Smooth muscle cell of the brain vasculature (primary cell): ENCODE data around the gene MTARC2.
"Not testable (repeated sequence)": the region's sequence is repeated elsewhere in the genome, so short reads cannot be mapped to it uniquely, and the experiment has no call there.

Experiments
- DNase-seq: peaks from one replicate; pipeline ENCODE4 v3.0.0-alpha.2; 2012; ENCODE audit warnings: low read depth, low spot score

The MTARC2 gene

DNA sequence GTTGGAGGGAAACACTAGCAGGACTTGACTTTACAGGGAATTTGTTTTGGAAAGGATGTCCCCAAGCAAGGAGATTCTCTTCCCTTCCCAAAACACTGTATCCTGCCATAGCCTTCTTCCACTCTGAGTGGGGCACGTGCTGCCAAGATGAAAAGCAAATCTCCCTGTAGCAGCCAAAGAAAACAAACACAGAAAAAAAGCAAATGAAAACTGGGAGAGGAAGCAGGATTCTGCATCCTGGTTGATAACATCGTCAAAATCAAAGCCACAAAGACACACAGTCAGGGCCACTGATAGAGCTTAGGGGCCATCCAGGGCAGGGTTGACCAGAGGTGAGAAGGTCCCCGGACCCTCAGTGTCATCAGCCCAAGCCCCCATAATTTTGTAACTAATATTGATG is 16.0 kb upstream of the MTARC2 start:
- DNase-seq: no peak

GRCh38 chr1:220732621-220733020 is 15.5 kb upstream of the MTARC2 start:
- no peak for DNase-seq

DNA sequence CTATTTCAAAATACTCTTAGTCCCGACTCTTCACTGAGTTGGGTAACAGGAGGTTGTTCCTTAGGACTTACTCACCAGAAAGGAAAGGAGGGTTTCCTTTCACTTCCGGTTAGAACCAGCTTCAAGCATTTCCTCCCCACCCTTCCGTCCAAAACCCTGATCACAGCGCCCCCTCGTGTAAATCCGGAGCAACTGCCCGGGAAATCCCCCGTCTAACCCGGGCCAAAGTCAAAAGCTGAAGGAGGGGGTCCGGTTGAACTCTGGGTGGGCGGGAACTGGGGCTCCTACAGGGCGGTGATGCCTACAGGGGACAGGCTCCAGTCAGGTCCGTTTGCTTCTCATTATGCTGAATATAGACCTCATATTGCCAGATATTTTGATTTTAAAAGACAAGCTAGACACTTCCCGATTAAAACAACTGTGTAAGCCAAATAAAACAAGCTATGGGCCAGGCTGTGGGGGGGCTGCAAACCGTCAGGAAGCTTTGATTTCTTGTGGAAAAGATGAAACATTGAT is 15.0 kb upstream of the MTARC2 start:
- DNase-seq: peak; percentile 65

DNA sequence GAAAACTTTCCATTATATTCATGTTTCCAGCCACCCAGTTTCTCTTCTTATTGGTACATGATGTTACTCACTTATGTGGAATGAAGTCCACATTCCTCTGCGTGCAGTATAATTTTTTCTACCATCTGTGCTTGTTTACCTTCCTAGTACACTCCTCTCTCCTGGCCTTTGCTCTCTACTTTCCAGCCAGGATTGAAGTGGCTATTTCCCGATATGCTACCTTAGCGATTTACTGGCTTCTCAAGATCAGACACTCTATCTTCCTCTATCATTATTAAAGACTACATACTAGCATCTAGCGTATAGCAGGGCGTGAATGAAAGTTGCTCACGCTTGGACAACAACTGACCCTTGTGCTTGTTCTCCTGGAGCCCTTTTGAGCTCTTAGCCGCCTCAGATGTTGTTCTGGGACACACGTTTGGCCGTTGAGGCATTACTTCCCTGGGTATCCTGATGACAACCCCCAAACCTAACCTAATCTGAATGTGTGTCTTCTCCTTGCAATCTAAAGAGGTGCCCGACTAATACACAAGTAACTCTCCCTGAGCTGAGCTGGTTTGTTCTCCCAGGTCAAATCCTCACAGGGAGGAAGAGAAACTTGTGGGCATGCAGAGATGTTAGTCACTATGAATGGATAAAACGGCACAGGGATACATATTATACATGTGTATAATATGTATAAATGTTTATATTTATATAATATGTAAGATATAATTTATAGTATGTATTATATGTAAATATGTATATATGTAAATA is 13.4 kb upstream of the MTARC2 start:
- no peak for DNase-seq

DNA sequence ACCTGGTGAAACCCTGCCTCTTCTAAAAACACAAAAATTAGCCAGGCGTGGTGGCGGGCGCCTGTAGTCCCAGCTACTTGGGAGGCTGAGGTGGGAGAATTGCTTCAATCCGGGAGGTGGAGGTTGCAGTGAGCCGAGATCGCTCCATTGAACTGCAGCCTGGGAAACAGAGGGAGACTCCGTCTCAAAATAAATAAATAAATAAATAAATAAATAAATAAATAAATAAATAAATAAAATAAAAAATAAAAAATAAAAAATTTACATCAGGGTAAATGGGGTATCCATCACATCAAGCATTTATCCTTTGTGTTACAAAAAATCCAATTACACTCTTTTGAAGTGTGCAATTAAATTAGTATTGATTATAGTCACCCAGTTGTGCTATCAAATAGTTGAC is 11.8 kb upstream of the MTARC2 start:
- not testable (repeated sequence) for DNase-seq

DNA sequence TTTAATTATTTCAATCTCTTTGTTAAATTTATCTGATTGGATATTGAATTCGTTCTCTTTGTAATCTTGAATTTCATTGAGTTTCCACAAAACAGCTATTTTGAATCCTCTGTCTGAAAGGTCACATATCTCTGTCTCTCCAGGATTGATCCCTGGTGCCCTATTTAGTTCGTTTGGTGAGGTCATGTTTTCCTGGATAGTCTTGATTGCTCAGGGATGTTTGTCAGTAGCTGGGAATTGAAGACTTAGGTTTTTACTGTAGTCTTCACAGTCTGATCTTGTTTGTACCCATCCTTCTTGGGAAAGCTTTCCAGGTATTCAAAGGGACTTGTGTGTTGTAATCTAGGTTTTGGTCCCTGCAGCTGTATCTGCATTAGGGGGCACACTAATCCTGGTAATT is 6.8 kb upstream of the MTARC2 start:
- DNase-seq: no peak

- no peak for DNase-seq
Observed at GRCh38 chr1:220741825-220742224, 6.3 kb upstream of the MTARC2 start.

GRCh38 chr1:220742520-220742919 is 5.6 kb upstream of the MTARC2 start:
- no peak for DNase-seq

DNA sequence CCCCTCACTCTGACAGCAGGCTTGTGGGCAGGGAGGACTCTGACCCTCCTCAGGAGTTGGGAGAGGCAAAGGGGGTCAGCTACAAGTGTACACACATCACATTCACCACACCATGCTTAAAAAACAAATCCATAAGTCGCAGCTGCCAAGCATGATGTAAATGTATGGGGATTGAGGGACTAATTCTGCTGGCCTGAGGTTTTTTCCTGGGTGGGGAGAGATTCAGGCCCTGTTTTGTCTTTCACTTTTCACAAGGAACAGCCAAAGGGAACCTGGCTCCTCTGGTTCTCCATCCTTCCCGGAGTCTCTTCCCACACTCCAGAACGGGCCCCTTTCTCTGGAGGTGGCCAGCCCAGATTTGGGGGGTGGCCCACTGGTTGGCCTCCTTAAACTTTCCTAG is 1.3 kb upstream of the MTARC2 start:
- DNase-seq: no peak

- DNase-seq: no peak
Observed at GRCh38 chr1:220747437-220748088, 559 bp upstream of the MTARC2 start.

GRCh38 chr1:220748936-220749335 is 814 bp downstream of the MTARC2 start:
- no peak for DNase-seq

GRCh38 chr1:220750131-220750515 is 2.0 kb downstream of the MTARC2 start:
- DNase-seq: no peak

GRCh38 chr1:220751111-220751510 is 3.0 kb downstream of the MTARC2 start:
- no peak for DNase-seq

DNA sequence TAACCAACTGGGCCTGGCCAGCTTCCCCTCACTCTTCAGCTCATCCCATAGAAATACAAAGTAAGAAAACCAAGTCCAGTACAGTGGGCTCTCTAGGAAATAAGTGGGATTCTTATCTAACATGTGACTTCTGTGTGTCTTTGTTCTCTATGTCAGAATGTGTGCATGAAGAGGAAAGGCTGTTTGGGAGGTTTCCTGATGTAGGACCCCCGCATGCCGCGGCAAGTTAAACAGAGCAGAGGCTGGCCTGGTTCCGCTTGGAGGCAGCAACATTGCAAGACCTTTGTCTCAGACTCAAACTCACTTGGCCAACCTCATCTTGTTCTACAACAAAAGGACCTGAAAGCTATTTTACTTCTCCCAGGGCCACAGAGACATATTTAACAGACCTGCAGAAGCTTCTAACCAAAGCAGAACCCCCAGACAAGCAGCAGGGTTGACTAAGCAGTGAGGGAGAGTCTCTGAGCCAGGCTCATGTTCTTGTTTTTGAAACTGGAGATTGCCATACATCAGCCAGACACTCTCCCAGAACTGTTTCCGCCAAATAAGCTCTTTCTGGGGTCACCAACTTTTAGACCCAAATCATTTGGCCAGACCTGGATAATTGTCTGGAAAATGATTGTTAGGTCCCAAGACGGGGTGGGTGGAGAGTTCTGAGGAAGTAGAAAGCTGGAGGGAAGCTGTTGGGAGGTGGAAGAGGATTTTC is 6.2 kb downstream of the MTARC2 start:
- DNase-seq: no peak

DNA sequence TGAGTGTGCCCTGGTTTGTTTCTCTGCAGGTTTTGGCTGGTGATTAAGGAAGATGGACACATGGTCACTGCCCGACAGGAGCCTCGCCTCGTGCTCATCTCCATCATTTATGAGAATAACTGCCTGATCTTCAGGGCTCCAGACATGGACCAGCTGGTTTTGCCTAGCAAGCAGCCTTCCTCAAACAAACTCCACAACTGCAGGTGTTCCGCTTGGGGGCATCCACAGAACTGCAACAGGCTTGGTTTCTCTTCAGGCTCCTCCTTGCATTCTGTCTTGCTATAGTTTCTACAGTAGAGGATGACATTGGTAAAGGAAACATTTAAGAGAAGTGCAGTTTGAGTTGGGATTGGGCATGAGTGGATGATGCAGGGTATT is 6.8 kb downstream of the MTARC2 start:
- DNase-seq: no peak

GRCh38 chr1:220755309-220755708 is 7.2 kb downstream of the MTARC2 start:
- no peak for DNase-seq

DNA sequence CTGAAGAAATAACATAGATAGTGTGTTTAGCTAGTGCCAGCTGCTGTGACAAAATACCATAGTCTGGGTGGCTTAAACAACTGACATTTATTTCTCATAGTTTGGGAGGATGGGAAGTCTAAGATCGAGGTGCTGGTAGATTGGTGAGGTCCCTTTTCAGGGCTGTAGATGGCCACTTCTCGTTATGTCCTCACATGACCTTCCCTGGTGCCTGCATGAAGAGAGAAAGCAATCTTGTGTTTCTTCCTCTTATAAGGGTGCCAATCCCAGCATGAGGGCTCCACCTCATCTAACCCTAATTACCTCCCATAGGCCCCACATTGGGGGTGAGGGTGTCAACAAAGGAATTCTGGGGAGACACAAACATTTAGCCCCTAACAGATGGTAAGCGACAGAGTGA is 9.3 kb downstream of the MTARC2 start:
- no peak for DNase-seq

DNA sequence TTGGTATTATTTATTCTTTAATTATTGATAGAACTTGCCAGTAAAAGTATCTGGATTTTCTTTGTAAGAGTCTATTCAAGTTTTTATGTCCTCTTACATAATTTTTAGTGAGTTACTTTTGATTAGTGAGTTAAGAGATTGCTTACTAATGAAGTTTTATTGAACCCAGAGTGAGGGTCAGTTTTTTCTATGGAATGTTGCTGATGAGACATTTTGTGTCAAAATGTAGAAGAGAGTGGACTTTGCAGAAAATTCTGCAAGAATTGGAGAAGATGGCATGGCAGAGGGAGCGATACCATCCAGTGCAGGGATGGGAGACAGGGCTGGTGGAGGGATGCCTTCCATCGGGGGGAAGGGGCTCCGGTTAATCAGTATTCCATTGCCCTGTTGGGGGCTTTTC is 11.0 kb downstream of the MTARC2 start:
- no peak for DNase-seq

DNA sequence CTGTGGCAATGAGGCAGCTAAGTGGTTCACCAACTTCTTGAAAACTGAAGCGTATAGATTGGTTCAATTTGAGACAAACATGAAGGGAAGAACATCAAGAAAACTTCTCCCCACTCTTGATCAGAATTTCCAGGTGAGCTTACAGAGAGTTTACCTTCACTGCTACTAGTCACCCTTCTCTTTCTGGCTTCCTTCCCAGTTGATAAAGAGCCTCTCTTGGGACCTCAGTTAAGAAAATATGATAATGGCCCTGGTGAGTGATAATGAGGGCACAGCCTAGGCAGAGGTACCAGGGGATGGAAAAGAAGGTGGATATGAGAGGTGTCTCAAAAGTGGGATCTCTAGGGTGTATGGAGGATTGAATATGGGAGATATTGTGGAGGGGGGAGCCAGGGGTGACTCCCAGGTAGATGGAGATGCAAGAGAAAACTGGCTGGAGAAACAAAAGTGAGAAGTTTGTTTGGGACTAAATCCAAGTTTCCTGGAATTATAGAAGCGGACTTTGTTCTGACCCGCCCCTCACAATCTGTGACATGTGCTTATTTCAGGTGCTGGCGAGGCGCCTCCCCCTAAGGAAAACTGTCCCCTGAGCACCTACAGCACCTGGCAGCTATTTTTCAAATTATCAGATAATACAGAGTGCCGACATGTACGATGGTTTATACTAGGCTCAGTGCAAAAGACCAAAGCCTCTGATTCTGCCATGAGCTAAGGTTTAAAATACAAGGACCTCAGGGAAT is 13.7 kb downstream of the MTARC2 start:
- DNase-seq: no peak

- DNase-seq: no peak
Observed at GRCh38 chr1:220764757-220765156, 16.6 kb downstream of the MTARC2 start.

GRCh38 chr1:220767312-220768125 is 19.4 kb downstream of the MTARC2 start:
- no peak for DNase-seq
